HG02852 (cell line): ENCODE results near the gene MPZL3.
"Not testable (repeated sequence)": the region's sequence is repeated elsewhere in the genome, so short reads cannot be mapped to it uniquely, and the experiment has no call there.

Experiments used
- ATAC-seq: cut with Tn5 transposase; IDR thresholded peaks from one replicate; pipeline ENCODE4 v1.9.1; 2021; ENCODE audit warnings: mild to moderate bottlenecking, moderate library complexity; ENCODE audit not compliant: unreplicated experiment

Gene MPZL3

GRCh38 chr11:118190942-118191506 lies 61.1 kb downstream of the MPZL3 start:
- not testable (repeated sequence) for ATAC-seq

DNA sequence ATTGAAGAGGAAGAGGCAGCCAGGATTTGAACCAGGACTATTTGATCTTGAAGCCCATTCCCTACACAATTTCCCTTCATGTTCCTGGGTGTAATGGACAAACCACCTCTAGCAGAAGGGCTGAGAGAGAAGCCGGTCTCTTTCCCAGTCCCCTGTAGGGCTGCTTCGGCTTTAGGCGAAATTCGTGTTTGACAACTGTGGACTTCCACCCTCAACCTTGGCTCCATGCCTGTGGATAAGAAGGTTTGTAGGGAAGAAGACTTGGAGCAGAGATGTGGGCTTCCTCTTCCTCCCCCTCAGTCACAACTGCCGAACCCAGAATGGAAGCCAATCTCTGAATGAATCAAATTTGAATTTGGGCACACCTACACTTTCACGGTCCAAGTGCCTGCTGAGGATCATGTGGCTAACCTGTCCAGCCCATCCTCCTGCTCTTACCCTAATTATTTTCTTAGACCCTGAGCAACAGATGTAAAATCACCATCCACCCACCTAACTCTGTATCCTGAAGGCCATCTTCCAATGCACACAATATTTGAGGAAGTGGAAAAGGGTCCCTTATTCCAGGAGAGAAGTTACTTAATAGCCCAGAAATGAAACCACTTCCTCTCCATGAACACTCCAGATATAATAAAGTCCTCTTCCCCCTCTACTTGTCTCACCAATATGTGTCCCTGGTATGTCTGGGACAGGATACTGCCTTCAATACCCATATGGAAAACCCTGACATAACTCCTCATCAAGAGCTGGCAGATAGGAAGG lies 65.6 kb downstream of the MPZL3 start:
- no peak for ATAC-seq

GRCh38 chr11:118184784-118185579 lies 67.2 kb downstream of the MPZL3 start:
- ATAC-seq = no peak

GRCh38 chr11:118183691-118184090 lies 68.5 kb downstream of the MPZL3 start:
- ATAC-seq = not testable (repeated sequence)

GRCh38 chr11:118180300-118180703 lies 71.9 kb downstream of the MPZL3 start:
- no peak for ATAC-seq

DNA sequence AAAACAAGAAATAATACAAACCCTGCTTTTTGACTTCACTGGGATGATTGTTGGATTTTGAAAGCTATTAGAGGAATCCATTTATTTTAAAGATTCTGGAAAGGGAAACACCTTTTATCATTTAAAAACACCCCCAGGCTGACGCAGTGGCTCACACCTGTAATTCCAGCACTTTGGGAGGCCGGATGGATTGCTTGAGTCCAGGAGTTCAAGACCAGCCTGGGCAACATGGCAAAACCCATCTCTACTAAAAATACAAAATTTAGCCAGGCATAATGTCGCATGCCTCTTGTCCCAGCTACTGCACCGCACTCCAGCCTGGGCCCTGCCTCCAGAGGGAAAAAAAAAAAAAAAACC lies 75.4 kb downstream of the MPZL3 start:
- ATAC-seq = no peak
